ENCODE data around the gene RUNDC3A.

- TF ChIP-seq CTCF (IDR thresholded peaks at IDR 0.05) (no peak), POLR2AphosphoS5 (IDR thresholded peaks at IDR 0.05; ENCODE audit: low read depth, low read length) (no peak)
Measured at GRCh38 chr17:44309472-44309871, 1.1 kb downstream of the RUNDC3A start.

All from Panc1 (cell line).